HG03378 (cell line): ENCODE data around the gene NR2C2.
"Not testable (repeated sequence)": the region's sequence is repeated elsewhere in the genome, so short reads cannot be mapped to it uniquely, and the experiment has no call there.

ENCODE experiments used
- ATAC-seq: cut with Tn5 transposase; IDR thresholded peaks from one replicate; pipeline ENCODE4 v1.9.1; 2021; ENCODE audit warnings: mild to moderate bottlenecking, moderate library complexity; ENCODE audit not compliant: unreplicated experiment

The NR2C2 gene

DNA sequence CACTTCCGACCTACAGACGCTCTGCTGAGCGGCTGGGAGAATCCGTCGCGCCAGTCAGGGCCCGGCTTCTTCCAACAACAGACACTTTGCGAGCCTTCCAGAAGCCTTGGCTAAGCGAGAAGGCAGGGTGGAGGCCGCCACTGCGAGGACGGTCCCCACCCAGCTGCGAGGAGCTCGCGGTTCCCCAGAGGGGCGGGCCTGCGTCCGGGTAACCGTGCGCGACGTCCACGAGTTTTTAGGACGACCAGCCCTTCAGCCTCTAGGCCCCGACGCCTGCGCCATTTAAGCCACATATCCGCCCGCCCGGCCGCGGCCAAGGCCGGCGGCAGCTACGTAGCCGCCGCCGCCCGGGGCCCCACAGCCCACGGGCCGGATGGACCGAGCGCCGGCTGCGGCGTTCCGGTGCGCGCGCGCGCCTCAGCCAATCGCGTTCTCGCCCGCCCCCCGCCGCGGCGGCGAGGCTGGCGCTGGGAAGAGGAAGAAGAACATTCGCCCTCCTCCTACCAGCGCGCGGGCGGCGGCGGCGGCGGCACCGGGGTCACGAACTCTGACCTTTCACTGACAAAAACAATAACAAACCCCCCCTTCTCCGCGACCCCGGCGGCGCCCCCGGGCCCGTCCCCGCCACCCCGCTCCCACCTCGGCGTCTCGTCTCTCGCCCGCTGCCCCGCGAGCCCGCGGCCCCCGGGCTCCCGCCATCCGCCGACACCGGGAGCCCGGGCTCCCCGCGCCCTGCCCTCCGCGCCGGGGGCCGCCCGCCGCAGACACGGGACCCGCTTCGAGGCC is at the start of gene NR2C2:
Gene NR2C2 (plus strand): TSS at position 484 of the 786 bp plus-strand sequence. CDS start 56,332 bp downstream, outside the sequence.
- ATAC-seq: peak; percentile 42

DNA sequence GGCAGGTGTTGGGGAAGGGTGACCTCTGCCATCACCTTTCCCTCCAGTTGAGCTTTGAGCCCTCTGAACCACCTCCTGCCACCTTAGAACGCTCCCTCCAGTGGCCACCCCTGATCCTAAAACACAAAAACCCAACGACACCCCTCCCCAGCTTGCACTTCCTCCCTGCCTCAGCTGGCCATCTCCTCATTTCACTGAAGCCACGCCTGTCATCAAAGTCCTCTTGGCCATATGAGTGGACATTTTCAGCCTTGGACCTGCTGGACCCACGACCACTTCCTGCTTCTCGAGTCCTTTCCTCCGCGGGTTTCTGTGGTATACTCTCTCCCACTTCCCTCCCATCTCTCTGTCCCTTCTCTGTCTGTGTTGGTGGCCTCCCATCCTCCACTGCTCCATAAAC is 48.5 kb upstream of the NR2C2 start:
- ATAC-seq: no peak

DNA sequence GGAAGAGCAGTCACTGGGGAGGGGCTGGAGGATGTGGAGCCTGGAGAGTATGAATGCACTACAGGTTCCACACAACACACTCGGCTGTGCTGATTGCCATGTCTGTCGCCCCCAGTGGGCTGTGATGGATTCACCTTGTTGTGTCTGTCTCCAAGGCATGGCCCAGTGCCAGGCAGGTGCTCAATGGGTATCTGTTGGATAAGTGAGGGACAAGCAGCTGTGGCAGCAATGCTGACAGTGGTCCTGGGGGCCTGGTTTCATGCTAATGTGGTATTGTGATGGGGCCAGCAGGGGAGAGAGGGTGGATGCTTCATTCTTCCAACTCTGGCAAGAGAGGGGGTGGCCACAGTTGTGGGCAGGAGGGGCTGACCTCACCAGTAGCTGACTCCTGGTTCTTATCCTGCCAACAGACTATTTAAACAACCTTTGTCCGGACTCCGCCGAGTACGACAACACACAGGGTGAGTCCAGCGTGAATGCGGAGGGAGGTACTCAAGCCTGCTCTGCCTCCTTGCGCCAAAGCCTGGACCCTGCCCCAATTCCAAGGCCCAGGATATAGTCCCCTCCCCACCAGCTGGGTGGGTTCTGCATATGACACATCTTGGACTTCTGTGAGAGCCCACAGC is 47.3 kb upstream of the NR2C2 start:
- ATAC-seq: no peak

DNA sequence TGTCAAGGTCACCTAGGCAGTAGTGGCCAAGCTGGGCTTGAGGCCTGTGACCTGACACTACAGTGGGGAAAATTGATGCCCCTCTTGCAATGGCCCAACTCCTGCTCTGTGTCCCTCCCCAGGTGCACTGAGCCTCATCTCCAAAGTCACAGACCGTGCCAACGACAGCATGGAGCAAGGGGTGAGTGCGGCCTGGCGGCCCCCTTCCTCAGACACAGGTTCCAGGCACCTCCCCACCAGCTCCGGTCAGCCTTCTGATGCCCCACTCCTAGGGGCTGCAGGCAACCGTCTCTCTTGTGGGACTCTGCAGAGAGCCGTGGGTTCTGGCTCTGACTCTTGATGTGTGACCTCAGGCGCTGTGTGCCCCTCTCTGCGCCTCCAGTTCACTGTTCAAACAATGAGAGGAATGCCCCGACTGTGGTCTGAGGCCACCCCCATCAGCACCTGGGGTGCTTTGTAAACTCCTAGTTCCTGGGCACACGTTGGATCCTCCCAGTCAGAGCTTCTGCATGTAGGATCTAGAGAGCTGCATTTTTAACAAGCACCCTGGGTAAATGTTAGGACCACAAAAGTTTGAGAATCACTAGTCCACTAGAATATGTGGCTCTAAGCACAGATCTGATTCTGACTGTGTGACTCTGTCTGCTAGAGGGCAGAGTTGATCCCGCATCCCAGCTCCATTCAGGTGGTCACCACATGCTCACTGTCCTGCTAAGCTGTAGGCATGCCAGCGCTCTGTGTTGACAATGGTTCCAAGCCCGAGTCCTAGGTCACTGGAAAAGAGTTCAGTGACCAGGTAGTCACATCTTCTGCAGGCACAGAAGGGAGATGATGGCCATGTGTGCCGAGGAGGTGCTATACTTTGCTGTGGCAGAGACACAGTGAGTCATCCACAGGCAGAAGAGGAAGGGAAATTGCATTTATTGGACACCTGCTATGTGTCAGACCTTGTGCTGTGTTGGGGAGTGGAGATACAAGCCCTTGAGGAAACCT is 46.2 kb upstream of the NR2C2 start:
- ATAC-seq: no peak

DNA sequence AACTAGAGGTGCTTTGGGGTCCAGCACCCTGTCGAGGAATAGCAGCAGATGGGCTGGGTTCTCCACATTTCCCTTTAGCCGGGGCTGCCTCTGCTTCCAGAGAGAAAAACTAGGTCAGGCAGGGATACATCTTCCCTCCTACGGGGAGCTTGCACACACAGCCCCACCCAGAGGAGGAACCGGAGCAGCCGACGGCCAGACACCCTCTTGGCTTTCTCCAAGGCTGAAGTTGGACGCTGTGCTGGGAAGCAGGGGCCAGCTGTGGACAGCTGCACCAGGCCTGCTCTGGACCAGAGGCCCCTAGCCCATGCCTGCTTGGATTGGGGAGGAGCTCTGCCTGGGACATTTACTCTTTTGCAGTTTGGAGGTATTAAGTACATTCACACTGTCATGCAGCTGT is 44.7 kb upstream of the NR2C2 start:
- ATAC-seq: no peak

DNA sequence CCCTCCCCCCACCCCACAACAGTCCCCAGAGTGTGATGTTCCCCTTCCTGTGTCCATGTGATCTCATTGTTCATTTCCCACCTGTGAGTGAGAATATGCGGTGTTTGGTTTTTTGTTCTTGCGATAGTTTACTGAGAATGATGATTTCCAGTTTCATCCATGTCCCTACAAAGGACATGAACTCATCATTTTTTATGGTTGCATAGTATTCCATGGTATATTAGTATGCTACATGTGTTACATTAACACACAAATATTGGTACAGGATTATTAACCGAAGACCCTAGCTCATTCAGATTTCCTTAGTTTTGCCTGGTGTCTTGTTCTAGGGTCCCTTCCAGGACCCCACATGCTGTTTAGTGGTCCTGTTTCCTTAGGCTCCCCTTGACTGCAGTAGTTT is 43.9 kb upstream of the NR2C2 start:
- not testable (repeated sequence) for ATAC-seq

- no peak for ATAC-seq
Measured at GRCh38 chr3:14905055-14905657, 42.2 kb upstream of the NR2C2 start.

DNA sequence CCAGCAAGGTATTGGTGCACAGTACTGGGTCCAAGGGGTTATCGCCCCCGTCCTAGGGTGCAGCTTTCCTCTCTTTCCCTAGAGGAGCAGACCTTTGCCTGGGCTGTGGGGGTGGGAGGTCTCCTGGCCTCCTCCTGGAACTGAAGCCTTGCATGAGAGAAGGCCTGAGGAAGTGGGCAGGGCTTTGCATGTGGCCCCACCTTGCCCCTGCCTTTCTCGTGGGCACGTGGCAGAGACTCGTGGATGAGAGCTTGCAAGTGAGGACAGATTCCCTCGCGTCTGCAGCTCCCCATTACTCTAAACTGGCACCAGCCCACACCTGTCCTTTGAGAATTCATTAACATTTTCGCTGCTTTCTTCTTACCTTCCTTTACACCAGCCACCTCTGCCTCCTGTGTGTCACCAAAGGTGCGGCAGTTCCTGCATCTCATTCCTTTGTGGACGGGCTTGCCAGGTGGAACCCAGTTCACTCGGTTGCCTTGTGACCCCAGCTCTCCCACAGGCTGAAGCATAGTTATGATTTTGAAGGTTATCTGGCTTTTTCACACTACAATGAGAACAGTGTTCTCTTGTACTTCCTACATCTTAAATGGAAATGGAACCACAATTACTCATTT is 40.9 kb upstream of the NR2C2 start:
- no peak for ATAC-seq

DNA sequence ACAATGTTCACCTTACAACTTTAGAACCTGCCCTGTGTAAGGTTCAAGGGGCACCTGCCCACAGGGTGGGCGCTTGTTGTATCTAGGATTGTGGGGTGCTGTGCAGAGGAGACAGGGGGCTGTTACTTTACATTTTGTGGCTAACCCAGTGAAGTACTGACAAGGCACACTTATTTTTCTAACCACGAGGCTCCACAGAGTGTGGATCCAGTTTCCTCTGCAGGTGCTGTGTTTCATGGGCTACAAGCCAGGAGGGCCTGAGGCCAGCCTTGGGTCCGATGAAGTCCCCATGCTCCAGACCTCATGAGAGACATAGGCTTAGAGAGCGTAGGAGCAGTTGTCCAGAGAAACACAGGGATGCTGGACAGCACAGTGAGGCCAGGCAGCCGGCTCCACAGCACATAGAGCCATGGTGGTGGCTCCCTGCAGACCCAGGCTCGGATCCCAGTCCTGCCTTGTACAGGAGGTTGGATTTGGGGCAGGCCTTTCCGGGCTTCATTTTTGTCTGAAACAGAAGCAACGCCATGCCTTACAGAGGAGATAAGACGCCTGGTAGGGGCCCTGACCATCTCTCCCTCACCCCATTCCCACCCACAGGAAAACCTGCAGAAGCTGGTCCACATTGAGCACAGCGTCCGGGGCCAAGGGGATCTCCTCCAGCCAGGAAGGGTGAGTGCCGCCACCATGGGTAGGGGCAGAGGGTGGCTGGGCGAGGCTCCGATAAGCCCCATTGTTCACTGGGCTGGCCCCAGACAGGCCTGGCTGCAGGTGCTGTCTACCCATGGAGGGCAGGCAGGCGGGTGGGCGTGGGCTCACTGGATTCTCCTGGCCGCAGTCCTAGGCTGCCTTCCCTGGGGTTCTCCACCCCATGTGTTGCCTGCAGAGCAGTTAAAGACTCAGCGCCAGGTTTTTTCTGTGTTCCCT is 40.1 kb upstream of the NR2C2 start:
- no peak for ATAC-seq

GRCh38 chr3:14909250-14909649 is 38.1 kb upstream of the NR2C2 start:
- no peak for ATAC-seq

DNA sequence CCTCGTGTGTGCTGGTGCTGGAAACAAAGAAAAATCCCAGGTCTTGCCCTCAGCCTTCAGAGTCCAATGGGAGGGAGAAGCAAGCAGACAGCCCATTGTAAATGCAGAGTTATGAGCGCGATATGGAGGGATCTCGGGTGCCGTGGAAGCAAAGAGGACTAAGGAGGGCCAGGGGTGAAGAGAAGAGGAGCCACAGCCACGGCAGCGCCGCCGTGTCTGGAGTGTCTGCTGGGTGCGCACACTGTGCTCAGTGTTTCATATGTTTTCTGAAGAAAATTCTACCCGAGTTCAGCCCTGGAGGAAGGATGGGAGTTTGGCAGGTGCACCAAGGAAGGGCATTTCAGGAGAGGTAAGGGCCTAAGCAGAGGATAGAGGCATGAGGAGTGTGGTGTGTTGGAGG is 35.7 kb upstream of the NR2C2 start:
- ATAC-seq: no peak

- ATAC-seq: no peak
Measured at GRCh38 chr3:14913071-14913925, 34.1 kb upstream of the NR2C2 start.

DNA sequence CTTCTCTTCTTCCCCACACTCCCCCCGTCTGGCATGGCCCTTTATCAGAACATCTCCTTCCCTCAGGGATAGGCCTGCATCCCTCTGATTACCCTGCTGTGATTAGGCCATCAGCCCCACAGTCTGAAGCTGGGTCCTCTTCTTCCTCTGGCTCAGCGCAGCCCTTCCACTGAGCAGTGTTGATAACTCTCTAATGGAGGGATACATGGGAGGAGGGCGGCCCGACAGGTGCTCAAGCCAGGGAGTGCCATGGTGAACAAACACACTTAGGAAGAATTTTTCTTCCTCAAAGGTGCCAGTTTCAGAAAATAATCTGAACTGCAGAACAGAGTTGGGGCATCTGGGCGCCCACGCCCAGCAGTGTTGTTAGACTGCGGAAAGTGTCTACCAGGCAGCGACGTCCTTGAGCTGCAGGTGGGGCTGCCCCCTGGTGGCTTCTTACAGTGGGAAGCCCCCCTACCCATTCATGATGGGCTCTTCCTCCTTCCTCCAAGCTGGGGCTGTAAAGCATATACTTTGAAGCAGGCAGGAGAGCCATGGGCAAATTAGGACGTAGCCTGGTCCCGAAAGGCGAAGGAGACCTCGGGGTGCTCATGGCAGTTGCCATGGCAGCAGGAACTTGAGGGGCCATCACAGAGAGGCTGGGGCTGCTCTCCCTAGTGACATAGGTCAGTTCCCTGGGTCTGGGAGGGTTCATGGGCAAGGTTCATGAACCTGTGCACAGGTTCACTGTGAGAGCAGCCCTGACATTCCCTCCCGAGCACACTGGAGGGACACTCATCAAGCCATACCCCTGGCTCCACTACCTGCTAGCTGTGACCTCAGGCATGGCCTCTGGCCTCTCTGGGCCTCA is 33.2 kb upstream of the NR2C2 start:
- no peak for ATAC-seq

DNA sequence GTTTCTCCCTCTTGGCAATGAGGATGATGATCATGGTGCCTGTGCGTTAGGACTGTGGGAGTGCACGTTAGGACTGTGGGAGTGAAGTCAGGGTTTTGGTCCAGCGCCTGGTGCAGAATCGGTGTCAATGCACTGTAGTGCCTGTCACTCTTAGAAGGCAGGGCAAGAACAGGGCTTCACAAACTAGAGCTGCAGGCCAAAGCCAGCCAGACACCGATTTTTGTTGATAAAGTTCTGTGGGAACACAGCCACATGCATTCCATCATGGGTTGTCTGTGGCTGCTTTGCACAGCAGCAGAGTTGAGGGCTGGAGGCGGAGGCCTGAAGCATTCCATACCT is 32.6 kb upstream of the NR2C2 start:
- no peak for ATAC-seq

- no peak for ATAC-seq
Measured at GRCh38 chr3:14915636-14916222, 31.7 kb upstream of the NR2C2 start.

DNA sequence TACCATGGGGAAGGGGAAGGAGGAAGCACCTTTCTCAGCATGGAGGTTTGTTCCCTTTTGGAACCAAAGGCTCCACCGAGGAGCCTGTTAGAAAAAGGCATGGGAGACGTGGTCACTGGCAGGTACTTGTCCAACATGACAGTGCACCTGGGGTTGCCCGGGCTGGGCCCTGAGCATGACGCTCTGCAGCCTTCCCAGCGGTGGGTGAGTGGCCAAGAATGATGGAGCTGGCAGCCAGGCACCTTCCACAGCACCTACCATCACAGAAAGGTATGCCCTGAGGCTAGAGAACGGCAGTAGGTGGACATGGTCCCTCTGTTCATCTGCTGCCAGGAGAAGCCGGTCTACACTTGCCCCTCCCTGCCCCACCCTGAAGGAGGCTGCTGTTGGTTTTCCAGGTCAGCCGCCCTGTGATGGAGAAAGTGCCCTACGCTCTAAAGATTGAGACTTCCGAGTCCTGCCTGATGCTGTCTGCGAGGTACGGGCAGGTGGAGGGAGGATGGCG is 29.0 kb upstream of the NR2C2 start:
- ATAC-seq: no peak

GRCh38 chr3:14920536-14920935 is 26.8 kb upstream of the NR2C2 start:
- ATAC-seq: no peak
